GM13977 (cell line): ENCODE measurements around the gene TSTD2.
A peak's percentile ranks its signal among the peaks of the same experiment; 100 is the strongest.

Experiments
- DNase-seq: peaks from one replicate; pipeline ENCODE4 v3.0.0; 2012; ENCODE audit warnings: low spot score
- CTCF ChIP-seq: IDR thresholded peaks from 2 replicates; pipeline ENCODE4 v1.5.1; 2012; ENCODE audit warnings: mild to moderate bottlenecking, control low read depth; ENCODE audit not compliant: insufficient read depth; ENCODE audit errors: extremely low read depth, missing control alignments
- in situ Hi-C: fragments of 300-500 bp; cut with MboI; formaldehyde crosslinking; loops from one replicate; pipeline ENCODE4 v1.12.0; 2022; ENCODE audit warnings: low sequenced_read_pairs, low pct_unique_long_range_greater_than_20kb, mixed read lengths, inconsistent platforms; ENCODE audit not compliant: unreplicated experiment

TSTD2 gene

GRCh38 chr9:97633859-97634490 is 807 bp upstream of the TSTD2 start:
- DNase-seq, result peak; percentile 11

GRCh38 chr9:97632248-97632984 is 752 bp downstream of the TSTD2 start:
- no peak for DNase-seq
- in situ Hi-C loops, result no loop called here
- no peak for TF ChIP-seq CTCF

More at GRCh38 chr9:97633859-97634490, 807 bp upstream of the TSTD2 start:
- in situ Hi-C loops, result no loop called here
- no peak for TF ChIP-seq CTCF

GRCh38 chr9:97630591-97630990 is 2.6 kb downstream of the TSTD2 start:
- no peak for TF ChIP-seq CTCF
- no peak for DNase-seq
- in situ Hi-C loops, result no loop called here

GRCh38 chr9:97629156-97629555 is 4.0 kb downstream of the TSTD2 start:
- in situ Hi-C loops, result no loop called here
- TF ChIP-seq CTCF, result no peak
- no peak for DNase-seq

DNA sequence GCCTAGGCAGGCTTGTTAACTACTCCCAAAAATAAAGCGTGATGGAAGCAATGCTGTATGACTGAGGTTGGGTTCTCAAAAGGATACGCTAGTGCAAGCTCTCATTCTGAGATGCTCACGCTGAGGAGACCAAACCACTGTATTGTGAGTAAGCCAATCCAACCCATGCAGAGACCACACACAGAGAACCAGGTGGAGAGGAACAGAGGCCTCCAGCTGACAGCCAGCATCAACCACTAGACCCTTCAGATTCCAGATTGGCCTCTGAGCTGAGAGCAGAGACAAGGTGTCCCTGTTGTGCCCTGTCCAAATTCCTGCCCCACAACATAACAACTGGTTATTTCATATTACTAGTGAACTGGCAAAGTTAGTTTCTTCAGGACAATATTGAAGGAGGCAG is 4.5 kb downstream of the TSTD2 start:
- DNase-seq, result no peak
- in situ Hi-C loops, result no loop called here
- TF ChIP-seq CTCF, result no peak

DNA sequence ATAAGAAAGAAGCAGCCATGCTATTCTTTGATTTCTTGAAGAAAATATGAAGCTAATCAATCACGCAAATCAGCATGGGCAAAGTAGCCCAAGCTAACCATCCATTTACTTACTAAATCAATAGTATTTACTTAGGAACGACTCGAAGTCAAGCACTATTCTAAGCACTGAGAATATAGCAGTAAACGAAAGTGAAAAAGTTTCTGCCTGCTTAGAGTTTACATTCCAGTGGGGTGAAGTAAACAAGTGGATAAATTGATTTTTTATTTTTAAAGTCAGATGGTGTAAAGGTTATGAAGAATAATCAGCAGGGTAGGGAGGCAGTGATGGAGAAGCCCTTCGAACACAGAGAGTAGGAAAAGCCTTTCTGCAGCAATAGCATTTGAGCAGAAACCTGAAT is 5.5 kb downstream of the TSTD2 start:
- in situ Hi-C loops, result no loop called here
- TF ChIP-seq CTCF, result no peak
- no peak for DNase-seq
